SJSA1 (cell line): Measurements from ENCODE around the gene SCFD2. TPM values are rescaled to one million over a fixed set of nuclear protein-coding genes. Genes with fewer than 3 reads are reported as not detected.
"Not testable (repeated sequence)": the region's sequence is repeated elsewhere in the genome, so short reads cannot be mapped to it uniquely, and the experiment has no call there.

Experiments
- DNase-seq, 2 experiments: peaks; one replicate each; pipeline ENCODE4 v3.0.0-alpha.2; 2015 to 2020; ENCODE audit warnings: low spot score in 2 of 2, low read depth in 1 of 2
- H3K27ac ChIP-seq: fragments of 250-450 bp; sonication (Bioruptor Pico); 2 replicates; pipeline ENCODE4 v1.5.1; 2020; ENCODE audit warnings: mild to moderate bottlenecking, moderate library complexity
- H3K27me3 ChIP-seq: fragments of 250-450 bp; sonication (Bioruptor Pico); replicated peaks from 2 replicates; pipeline ENCODE4 v1.5.1; 2020; ENCODE audit warnings: mild to moderate bottlenecking, moderate library complexity
- H3K36me3 ChIP-seq: fragments of 250-450 bp; sonication (Bioruptor Pico); 2 replicates; pipeline ENCODE4 v1.5.1; 2020; ENCODE audit warnings: mild to moderate bottlenecking
- H3K4me1 ChIP-seq: fragments of 250-450 bp; sonication (Bioruptor Pico); replicated peaks from 2 replicates; pipeline ENCODE4 v1.6.1; 2021; ENCODE audit warnings: mild to moderate bottlenecking
- H3K4me3 ChIP-seq: fragments of 250-450 bp; sonication (Bioruptor Pico); 2 replicates; pipeline ENCODE4 v1.5.1; 2020; ENCODE audit warnings: mild to moderate bottlenecking
- H3K9me3 ChIP-seq: fragments of 250-450 bp; sonication (Bioruptor Pico); replicated peaks from 2 replicates; pipeline ENCODE4 v1.5.1; 2020; ENCODE audit warnings: mild to moderate bottlenecking
- total RNA-seq: library from RNA; depleted of rRNA; stranded (reverse); fragments of >200 nt; shearing (Covaris generic); gene quantifications from 2 replicates; pipeline ENCODE4 v1.2.3, GENCODE V29; 2014

Gene SCFD2
- total RNA-seq, 1 experiment from 2014 or later: 18.5 TPM

- Histone ChIP-seq H3K36me3 (0 out of 2 replicates have a peak, but pooled peaks cover 2% of the 10 kb centered on the region), H3K4me3 (no peak overlapping the region)
Observed at GRCh38 chr4:53362093-53362492, 3.8 kb downstream of the SCFD2 start.

GRCh38 chr4:53361451-53361850 lies 4.4 kb downstream of the SCFD2 start:
- Histone ChIP-seq H3K4me3 (no peak overlapping the region), H3K36me3 (0 out of 2 replicates have a peak, but pooled peaks cover 2% of the 10 kb centered on the region)

More at GRCh38 chr4:53362093-53362492, 3.8 kb downstream of the SCFD2 start:
- Histone ChIP-seq H3K4me1 (peaks cover 5% of the 10 kb centered on the region), H3K9me3 (no peaks in the 10 kb centered on the region), H3K27ac (no peak overlapping the region), H3K27me3 (no peaks in the 10 kb centered on the region)
- DNase-seq: no peak

GRCh38 chr4:53355930-53356521 lies 9.8 kb downstream of the SCFD2 start:
- H3K4me3 ChIP-seq: no peak overlapping the region
- peaks cover 13% of the 10 kb centered on the region for H3K36me3 ChIP-seq
- H3K4me1 ChIP-seq: no peaks in the 10 kb centered on the region
- no peaks in the 10 kb centered on the region for H3K9me3 ChIP-seq
- no peak for DNase-seq
- H3K27ac ChIP-seq: no peak overlapping the region
- H3K27me3 ChIP-seq: no peaks in the 10 kb centered on the region

More at GRCh38 chr4:53361451-53361850, 4.4 kb downstream of the SCFD2 start:
- Histone ChIP-seq H3K4me1 (peaks cover 4% of the 10 kb centered on the region), H3K9me3 (no peaks in the 10 kb centered on the region), H3K27ac (no peak overlapping the region), H3K27me3 (no peaks in the 10 kb centered on the region)
- no peak for DNase-seq

GRCh38 chr4:53354012-53354722 lies 11.7 kb downstream of the SCFD2 start:
- H3K27me3 ChIP-seq: no peaks in the 10 kb centered on the region
- DNase-seq: no peak
- no peaks in the 10 kb centered on the region for H3K9me3 ChIP-seq
- no peaks in the 10 kb centered on the region for H3K4me1 ChIP-seq
- H3K27ac ChIP-seq: no peak overlapping the region
- H3K4me3 ChIP-seq: no peak overlapping the region
- peaks cover 13% of the 10 kb centered on the region for H3K36me3 ChIP-seq

- H3K4me1 ChIP-seq: no peaks in the 10 kb centered on the region
- no peak overlapping the region for H3K4me3 ChIP-seq
- DNase-seq: no peak
- no peaks in the 10 kb centered on the region for H3K27me3 ChIP-seq
- H3K36me3 ChIP-seq: peaks cover 16% of the 10 kb centered on the region
- no peaks in the 10 kb centered on the region for H3K9me3 ChIP-seq
- no peak overlapping the region for H3K27ac ChIP-seq
Observed at GRCh38 chr4:53349091-53349491, 16.8 kb downstream of the SCFD2 start.

- Histone ChIP-seq H3K4me3 (no peak overlapping the region), H3K36me3 (peaks cover 13% of the 10 kb centered on the region), H3K4me1 (no peaks in the 10 kb centered on the region), H3K27ac (no peak overlapping the region), H3K27me3 (no peaks in the 10 kb centered on the region), H3K9me3 (no peaks in the 10 kb centered on the region)
- no peak for DNase-seq
Observed at GRCh38 chr4:53348046-53348445, 17.8 kb downstream of the SCFD2 start.

GRCh38 chr4:53346920-53347852 lies 18.7 kb downstream of the SCFD2 start:
- Histone ChIP-seq H3K4me3 (no peak overlapping the region), H3K36me3 (peaks cover 4% of the 10 kb centered on the region; the same call in 1 of the 2 replicates), H3K9me3 (no peaks in the 10 kb centered on the region), H3K27ac (no peak overlapping the region), H3K27me3 (no peaks in the 10 kb centered on the region), H3K4me1 (no peaks in the 10 kb centered on the region)
- DNase-seq: no peak

- not testable (repeated sequence) for H3K36me3 ChIP-seq, H3K27ac ChIP-seq, H3K27me3 ChIP-seq, DNase-seq, H3K4me1 ChIP-seq, H3K4me3 ChIP-seq, H3K9me3 ChIP-seq
Observed at GRCh38 chr4:53346392-53346791, 19.5 kb downstream of the SCFD2 start.

- not testable (repeated sequence) for DNase-seq, H3K27me3 ChIP-seq, H3K4me3 ChIP-seq, H3K9me3 ChIP-seq, H3K4me1 ChIP-seq, H3K27ac ChIP-seq, H3K36me3 ChIP-seq
Observed at GRCh38 chr4:53340145-53340544, 25.7 kb downstream of the SCFD2 start.

GRCh38 chr4:53334916-53335315 lies 30.9 kb downstream of the SCFD2 start:
- H3K27ac ChIP-seq, H3K9me3 ChIP-seq, H3K27me3 ChIP-seq, DNase-seq, H3K4me3 ChIP-seq, H3K36me3 ChIP-seq, H3K4me1 ChIP-seq: not testable (repeated sequence)

- Histone ChIP-seq H3K4me1 (peaks cover 8% of the 10 kb centered on the region), H3K36me3 (no peaks in the 10 kb centered on the region), H3K27me3 (no peaks in the 10 kb centered on the region), H3K9me3 (no peaks in the 10 kb centered on the region), H3K4me3 (no peak overlapping the region), H3K27ac (no peak overlapping the region)
- no peak for DNase-seq
Observed at GRCh38 chr4:53326535-53326934, 39.3 kb downstream of the SCFD2 start.

GRCh38 chr4:53322696-53323095 lies 43.2 kb downstream of the SCFD2 start:
- Histone ChIP-seq H3K9me3 (no peaks in the 10 kb centered on the region), H3K36me3 (no peaks in the 10 kb centered on the region), H3K4me3 (no peak overlapping the region), H3K27ac (no peak overlapping the region), H3K4me1 (peaks cover 18% of the 10 kb centered on the region), H3K27me3 (no peaks in the 10 kb centered on the region)
- DNase-seq: no peak

GRCh38 chr4:53321984-53322289 lies 43.9 kb downstream of the SCFD2 start:
- Histone ChIP-seq H3K9me3 (no peaks in the 10 kb centered on the region), H3K36me3 (no peaks in the 10 kb centered on the region), H3K27me3 (no peaks in the 10 kb centered on the region), H3K4me1 (peaks cover 18% of the 10 kb centered on the region), H3K27ac (peak overlapping the region; percentile 75), H3K4me3 (no peak overlapping the region)
- DNase-seq: no peak
